Measurements from ENCODE around the gene CGB8.

- TF ChIP-seq TARDBP (IDR thresholded peaks at IDR 0.05) (no peak), SP1 (IDR thresholded peaks at IDR 0.05) (no peak), FOXM1 (IDR thresholded peaks at IDR 0.05; ENCODE audit: borderline replicate concordance) (no peak), FOXK2 (IDR thresholded peaks at IDR 0.05) (no peak), PKNOX1 (IDR thresholded peaks at IDR 0.05) (no peak), L3MBTL2 (conservative IDR thresholded peaks at IDR 0.05) (no peak), LEF1 (IDR thresholded peaks at IDR 0.05; ENCODE audit: borderline replicate concordance) (no peak), BHLHE40 (IDR thresholded peaks at IDR 0.05; ENCODE audit: borderline replicate concordance) (no peak), ZNF384 (IDR thresholded peaks at IDR 0.05) (no peak), SUZ12 (IDR thresholded peaks at IDR 0.05) (no peak)
These were observed 42.0 kb downstream of the CGB8 start for GRCh38 chr19:49006905-49007304.

Measured in HEK293T (cell line).